Measurements from ENCODE around the gene MAPRE2. TPM values are rescaled to one million over a fixed set of nuclear protein-coding genes. Genes with fewer than 3 reads are reported as not detected.

Gene MAPRE2
- total RNA-seq, 4 donors from 2014 or later: 16.5 to 50.3 (median 21.2) TPM

GRCh38 chr18:35192415-35192814 is 151.2 kb downstream of the MAPRE2 start:
- Histone ChIP-seq H3K9me3 (no peaks in the 10 kb centered on the region), H3K36me3 (no peaks in the 10 kb centered on the region), H3K27ac (no peak overlapping the region), H3K4me3 (no peak overlapping the region), H3K27me3 (no peaks in the 10 kb centered on the region), H3K4me1 (peaks cover 0 to 3% (median 0%) of the 10 kb centered on the region in 4 donors)
- DNase-seq: no peak
- no peak for TF ChIP-seq CTCF (IDR thresholded peaks at IDR 0.05)

Small RNAs within 50 kb of the gene (small RNA-seq; reads per million reads assigned to genes)
- gene AC015967.2: 0 reads per million in 2 donors

Other genes starting within 250 kb of the MAPRE2 start
- 10 to 100 TPM; 25.4 to 38.0 (median 29.6) TPM for gene ZNF397, start 199.6 kb downstream of the MAPRE2 start, total RNA-seq
- 10 to 100 TPM; 20.3 to 51.2 (median 26.8) TPM for gene ZSCAN30, start 248.8 kb downstream of the MAPRE2 start, total RNA-seq